HepG2 (cell line): ENCODE measurements around the gene ATP9A. TPM values are rescaled to one million over a fixed set of nuclear protein-coding genes. Genes with fewer than 3 reads are reported as not detected.

ENCODE experiments used
- SCMH1 ChIP-seq: sonication (generic); formaldehyde crosslinking; IDR thresholded peaks from 2 replicates; pipeline ENCODE4 v1.9.0; 2021; ENCODE audit warnings: missing genetic modification reagents, mild to moderate bottlenecking, borderline replicate concordance
- ZNF121 ChIP-seq: sonication (generic); formaldehyde crosslinking; IDR thresholded peaks from 2 replicates; pipeline ENCODE4 v1.5.0; 2020; ENCODE audit warnings: mild to moderate bottlenecking, missing genetic modification reagents
- ZNF782 ChIP-seq: sonication (generic); formaldehyde crosslinking; IDR thresholded peaks from 2 replicates; pipeline ENCODE4 v1.4.0; 2020; ENCODE audit warnings: missing genetic modification reagents, mild to moderate bottlenecking, borderline replicate concordance
- polyA plus RNA-seq, 8 experiments: library from polyadenylated mRNA; depleted of rRNA in 3 of 8; stranded (reverse) in 7 of 8; unstranded in 1 of 8; fragments of >200 nt; fragmentation: Illumina TruSeq in 4 of 8; extraction: Trizol in 4 of 8; gene quantifications; 2 replicates each; pipeline versions ENCODE4 v1.2.1 to v1.2.3, GENCODE V29; 2011 to 2016; ENCODE audit warnings: low read depth in 4 of 8, missing spikeins in 1 of 8, mixed read lengths in 1 of 8; ENCODE audit not compliant: insufficient read depth in 1 of 8
- total RNA-seq, 5 experiments: library from RNA; depleted of rRNA; stranded (reverse); fragments of >200 nt; fragmentation: Illumina TruSeq; extraction: Trizol; gene quantifications; 2 replicates each; pipeline ENCODE4 v1.2.3, GENCODE V29; 2016; ENCODE audit warnings: low read depth in 1 of 5
- TF ChIP-seq, protein P1 (sequence below): sonication (generic); formaldehyde crosslinking; IDR thresholded peaks from 2 replicates; pipeline ENCODE4; 2020; ENCODE audit warnings: missing genetic modification reagents, mild to moderate bottlenecking, borderline replicate concordance
- TF ChIP-seq, protein P2 (sequence below): sonication (generic); formaldehyde crosslinking; IDR thresholded peaks from 2 replicates; pipeline ENCODE4 v1.4.0; 2020; ENCODE audit warnings: mild to moderate bottlenecking, missing genetic modification reagents

The ATP9A gene
- total and polyA plus RNA-seq, 2 of the 13 experiments (the other 11 are each of a cell fraction or from before 2014, with no cell fraction given) = 11.8 to 18.5 TPM

DNA sequence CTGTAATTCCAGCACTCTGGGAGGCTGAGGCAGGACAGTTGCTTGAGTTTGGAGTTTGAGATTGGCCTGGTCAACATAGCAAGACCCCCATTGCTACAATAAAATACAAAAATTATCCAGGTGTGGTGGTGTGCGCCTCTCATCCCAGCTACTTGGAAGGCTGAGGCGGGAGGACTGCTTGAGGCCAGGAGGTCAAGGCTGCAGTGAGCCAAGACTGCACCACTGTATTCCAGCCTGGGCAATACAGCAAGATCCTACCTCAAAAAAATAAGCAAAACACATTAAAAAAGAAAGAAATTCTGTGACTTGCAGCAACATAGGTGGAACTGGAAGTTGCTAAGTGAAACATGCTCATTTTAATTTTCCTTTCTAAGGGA lies 119.6 kb downstream of the ATP9A start (continued):
- TF ChIP-seq, protein P1, sequence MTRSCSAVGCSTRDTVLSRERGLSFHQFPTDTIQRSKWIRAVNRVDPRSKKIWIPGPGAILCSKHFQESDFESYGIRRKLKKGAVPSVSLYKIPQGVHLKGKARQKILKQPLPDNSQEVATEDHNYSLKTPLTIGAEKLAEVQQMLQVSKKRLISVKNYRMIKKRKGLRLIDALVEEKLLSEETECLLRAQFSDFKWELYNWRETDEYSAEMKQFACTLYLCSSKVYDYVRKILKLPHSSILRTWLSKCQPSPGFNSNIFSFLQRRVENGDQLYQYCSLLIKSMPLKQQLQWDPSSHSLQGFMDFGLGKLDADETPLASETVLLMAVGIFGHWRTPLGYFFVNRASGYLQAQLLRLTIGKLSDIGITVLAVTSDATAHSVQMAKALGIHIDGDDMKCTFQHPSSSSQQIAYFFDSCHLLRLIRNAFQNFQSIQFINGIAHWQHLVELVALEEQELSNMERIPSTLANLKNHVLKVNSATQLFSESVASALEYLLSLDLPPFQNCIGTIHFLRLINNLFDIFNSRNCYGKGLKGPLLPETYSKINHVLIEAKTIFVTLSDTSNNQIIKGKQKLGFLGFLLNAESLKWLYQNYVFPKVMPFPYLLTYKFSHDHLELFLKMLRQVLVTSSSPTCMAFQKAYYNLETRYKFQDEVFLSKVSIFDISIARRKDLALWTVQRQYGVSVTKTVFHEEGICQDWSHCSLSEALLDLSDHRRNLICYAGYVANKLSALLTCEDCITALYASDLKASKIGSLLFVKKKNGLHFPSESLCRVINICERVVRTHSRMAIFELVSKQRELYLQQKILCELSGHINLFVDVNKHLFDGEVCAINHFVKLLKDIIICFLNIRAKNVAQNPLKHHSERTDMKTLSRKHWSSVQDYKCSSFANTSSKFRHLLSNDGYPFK (CRISPR knock-in tag) = 0 out of 2 replicates have a peak, but pooled peaks have one; percentile 3
- TF ChIP-seq SCMH1 = no peak
- 0 out of 2 replicates have a peak, but pooled peaks have one; percentile 1 for TF ChIP-seq ZNF782 (CRISPR knock-in tag)
- peak; percentile 97 for TF ChIP-seq ZNF121 (CRISPR knock-in tag)
- TF ChIP-seq, protein P2, sequence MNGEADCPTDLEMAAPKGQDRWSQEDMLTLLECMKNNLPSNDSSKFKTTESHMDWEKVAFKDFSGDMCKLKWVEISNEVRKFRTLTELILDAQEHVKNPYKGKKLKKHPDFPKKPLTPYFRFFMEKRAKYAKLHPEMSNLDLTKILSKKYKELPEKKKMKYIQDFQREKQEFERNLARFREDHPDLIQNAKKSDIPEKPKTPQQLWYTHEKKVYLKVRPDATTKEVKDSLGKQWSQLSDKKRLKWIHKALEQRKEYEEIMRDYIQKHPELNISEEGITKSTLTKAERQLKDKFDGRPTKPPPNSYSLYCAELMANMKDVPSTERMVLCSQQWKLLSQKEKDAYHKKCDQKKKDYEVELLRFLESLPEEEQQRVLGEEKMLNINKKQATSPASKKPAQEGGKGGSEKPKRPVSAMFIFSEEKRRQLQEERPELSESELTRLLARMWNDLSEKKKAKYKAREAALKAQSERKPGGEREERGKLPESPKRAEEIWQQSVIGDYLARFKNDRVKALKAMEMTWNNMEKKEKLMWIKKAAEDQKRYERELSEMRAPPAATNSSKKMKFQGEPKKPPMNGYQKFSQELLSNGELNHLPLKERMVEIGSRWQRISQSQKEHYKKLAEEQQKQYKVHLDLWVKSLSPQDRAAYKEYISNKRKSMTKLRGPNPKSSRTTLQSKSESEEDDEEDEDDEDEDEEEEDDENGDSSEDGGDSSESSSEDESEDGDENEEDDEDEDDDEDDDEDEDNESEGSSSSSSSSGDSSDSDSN (CRISPR knock-in tag) = no peak
